GM18870 (cell line): ENCODE data around the gene STX18.

Experiments
- ATAC-seq: cut with Tn5 transposase; IDR thresholded peaks from one replicate; pipeline ENCODE4 v1.9.1; 2021; ENCODE audit warnings: moderate library complexity; ENCODE audit not compliant: unreplicated experiment

STX18 gene

DNA sequence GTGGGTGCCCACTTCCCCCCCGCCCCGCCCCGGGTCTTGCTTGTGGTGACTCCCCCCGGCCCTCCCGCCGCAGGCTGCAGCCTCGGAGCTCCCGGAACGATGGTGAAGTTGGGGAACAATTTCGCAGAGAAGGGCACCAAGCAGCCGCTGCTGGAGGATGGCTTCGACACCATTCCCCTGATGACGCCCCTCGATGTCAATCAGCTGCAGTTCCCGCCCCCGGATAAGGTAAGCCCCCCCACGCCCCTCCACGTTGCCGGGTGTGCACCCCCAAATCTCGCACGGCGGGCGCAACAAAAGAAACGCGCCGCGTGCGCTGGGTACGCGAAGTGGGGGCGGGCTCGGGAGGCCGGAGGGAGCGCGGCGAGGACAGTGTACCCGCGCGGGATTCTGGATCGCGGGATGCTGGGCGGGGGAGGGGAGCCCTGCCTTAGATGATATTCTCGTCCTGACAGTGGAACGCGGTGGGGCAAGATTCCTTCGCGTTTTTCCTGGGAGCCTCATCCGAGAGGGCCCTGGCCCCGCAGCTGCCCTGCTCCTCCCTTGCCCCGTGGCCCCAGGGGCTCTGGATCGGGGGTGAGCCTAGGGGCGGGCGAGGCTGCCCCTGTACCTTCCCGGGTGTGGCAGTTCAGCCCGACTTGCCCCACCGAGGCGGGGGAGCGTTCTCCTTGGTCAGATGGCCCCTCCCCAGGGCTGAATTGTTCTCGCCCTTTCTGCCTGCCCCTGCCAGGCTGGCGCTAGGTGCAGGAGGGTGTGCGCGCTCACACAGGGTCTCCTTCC is 154.1 kb downstream of the STX18 start:
- ATAC-seq = no peak

DNA sequence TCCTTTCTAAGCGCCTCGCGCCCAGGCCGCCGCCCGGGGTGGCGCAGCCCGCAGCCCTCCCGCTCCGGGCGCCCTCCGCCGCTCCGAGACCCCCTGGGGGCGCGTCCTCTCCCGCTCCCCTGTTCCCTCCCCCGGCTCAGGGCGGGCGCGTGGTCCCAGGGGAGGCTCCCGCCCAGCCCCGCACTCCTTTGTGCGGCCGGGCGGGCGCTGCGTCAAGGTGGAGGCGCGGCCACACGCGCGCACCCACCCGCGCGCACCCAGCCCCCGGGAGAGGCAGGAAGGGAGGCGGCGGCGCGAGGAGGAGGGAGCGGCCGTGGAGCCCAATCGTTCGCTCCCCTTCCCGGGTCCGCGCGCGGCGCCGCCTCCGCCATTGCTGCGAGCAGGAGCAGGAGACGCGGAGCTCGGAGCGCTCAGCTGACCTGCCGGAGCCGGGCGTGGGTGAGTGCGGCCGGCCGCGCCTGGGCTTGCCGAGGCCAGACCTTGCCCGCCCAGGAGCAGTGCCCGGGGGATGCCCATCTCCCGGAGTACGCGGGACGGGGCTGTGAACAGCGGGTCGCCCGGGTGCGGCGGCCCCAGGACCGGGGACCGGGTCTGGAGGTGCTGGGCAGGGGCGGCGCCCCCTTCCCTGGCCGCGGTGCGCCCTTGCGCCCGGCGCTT is 155.0 kb downstream of the STX18 start, which contains the start of gene NSG1:
TSS of gene NSG1 (plus strand) at position 367 of the 657 bp plus-strand sequence. CDS start 528 bp downstream, outside the sequence.
- ATAC-seq = no peak

DNA sequence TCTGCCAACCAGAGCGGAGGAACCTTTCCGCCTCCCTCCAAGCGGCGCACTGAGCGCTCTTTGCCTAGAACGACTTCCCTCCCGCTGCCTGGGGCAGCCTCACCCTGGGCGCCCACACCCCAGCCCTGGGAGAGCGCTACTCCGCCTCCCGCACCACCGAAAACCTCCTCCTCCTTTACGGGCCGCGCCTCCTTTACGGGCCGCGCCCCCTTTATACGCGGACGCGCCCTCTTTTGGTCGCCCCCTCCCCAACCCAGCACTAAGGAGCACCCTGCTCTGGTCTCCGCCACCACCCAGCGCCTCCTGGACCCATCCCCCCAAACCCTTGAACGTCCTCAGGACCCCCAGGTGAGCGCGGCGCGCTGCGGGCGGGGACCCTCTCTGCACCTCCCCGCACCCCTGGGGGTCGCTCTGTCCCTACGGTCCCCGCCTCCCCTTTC is 155.5 kb downstream of the STX18 start:
- ATAC-seq = no peak

DNA sequence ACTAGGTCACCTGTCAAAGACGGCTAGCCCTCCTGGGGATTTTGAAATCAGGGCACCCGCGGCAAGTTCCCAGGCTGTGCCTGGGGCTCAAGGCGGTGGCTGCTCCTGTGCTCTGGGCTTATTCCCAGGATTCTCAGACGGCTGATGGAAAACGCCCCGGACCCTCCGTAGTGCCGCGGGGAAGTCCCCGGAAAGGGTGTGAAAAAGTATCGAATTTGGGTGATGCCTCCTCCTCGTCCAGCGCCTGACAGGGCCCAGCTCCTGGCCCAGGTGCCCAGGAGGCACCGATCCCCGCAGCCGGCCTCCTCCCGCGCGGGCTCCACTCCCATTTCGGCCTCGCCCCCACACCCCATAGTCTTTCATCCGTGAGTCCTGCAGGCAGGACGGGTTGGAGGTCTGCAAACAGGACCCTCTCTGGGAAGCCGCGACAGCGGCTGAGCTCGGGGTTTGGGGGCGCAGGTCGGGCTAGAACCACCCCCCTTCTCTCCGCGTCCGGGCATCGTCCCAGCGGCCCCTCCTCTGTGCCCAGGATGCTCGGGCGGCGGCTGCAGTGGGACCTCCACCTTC is 156.0 kb downstream of the STX18 start:
- no peak for ATAC-seq

DNA sequence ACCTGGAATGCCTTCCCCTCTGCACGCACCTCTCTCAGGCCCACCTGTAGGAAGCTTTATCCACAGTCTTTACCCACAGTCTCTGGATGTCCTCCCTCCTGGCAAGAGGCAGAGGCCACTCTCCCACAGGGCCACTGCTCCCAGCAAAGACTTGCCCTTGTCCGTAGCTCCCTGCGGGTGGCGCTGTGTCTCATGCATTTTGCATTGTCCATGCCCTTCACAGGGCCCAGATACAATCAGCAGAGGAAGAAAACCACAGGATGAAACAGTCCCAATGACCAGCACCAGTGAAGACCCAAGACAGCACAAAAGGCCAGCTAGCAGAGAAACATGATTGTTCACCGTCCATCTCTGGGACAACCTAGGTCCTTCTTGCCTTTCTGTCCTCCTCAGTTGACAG is 157.0 kb downstream of the STX18 start:
- no peak for ATAC-seq

DNA sequence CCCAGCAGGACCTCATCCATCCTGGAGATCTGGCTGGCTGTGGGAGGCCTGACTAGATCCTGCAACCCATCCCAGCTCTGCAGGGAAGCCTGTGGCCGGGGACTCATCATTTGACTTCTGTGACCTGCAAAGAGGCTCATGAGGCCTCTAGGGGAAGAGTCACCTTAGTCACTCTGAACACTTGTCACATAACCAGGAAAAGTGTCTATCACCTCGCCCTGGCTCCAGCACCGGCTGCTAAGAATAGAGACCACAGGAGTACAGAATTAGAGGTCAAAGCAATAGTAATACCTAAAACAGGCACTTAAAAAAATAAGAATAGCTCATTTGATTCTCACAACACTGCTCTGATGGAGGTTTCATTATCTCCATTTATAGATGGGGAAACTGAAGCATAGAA is 158.8 kb downstream of the STX18 start:
- no peak for ATAC-seq

DNA sequence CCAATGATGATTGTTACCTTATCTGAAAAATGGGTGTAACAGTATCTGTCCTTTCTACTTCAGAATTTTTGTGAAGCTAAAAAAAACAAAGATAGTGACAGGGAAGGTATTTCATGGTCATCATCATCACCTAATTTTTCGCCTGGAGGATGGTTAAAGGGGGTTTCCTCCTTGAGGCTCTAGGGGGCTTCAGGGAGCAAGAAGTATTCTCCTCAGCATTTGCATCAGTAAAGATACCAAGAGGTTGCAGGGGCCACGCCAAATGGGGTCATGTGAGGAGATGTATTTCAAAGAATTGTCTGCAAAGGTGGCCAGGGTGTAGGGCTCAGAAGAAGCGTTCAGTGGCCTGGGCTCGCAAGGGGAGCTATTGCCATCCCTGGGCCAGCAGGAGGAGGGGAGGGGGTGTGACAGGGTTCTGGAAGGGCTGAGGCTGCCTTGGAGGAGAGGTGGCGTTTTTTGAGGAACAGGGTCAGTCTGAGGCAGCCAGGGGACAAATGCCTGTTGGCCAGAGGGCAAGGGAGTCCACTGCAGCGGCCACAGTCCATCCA is 162.2 kb downstream of the STX18 start:
- no peak for ATAC-seq

DNA sequence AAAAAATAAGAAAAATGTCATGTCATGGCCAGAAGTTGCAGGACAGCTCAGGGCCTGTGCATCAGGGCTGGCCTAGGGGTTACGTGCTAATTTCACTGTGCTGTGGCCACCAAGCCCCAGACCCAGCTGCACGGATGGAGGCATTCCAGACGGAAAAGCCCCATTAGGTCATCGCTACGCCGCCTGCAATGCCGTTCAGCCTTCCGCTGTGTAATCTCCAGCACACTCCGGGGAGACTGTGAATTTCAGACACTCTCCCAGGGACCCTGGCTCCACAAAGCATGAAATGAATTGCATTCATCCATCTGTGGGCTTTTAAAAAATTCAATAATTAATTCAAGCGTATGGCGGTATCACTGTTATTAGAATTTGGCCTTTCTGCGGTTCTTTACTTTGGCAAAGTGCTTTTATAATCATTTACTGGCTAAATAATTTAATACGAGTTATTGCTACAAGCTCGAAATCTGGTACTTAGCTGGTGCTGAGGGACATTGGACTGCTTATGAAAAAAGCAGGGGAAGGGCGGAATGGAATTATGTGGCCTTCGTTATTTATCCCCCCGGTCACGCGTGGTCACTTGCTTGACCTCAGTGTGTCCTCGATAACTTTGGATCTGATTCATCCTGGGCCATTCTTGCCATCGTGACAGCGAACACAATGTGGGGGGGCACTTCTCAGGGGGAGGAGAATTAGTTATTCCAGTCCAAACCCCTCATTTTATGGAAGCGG is 164.0 kb downstream of the STX18 start:
- no peak for ATAC-seq

DNA sequence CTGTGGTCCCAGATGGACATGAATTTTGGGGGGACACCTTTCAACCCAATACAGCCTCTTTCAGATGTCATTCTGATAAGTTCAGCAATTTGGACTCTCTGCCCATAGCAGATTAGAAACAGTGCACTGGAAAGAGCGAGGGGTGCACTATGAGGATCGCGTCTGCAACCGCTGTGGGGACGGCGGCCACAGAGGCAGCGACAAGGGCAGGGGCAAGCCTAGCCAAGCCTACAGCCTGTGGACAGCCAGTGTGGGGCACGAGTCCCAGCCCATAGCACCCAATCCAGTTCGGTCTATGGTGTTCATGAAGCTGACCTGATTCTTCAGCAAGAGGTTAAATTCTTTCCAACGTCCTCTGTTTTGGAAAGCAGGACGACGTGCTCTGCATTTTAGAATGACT is 164.7 kb downstream of the STX18 start:
- no peak for ATAC-seq

DNA sequence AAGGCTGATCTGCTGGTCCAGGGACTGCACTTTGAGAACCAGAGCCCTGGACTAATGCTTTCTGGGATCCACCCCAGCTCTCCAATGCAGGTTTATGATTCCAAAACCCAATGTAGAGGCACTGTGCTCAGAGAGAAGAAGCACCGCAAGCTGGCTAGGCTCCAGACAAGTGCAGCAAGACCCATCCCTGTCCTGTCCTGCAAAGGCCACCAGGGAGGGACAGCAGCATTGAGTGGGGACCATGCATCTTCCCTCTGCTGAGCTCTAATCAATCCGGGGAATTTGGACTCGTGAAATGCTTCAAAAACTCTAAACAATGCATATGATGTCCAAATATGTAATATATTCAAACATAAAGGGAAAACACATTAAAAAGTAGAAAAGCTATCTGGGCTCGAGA is 165.8 kb downstream of the STX18 start:
- ATAC-seq = no peak

DNA sequence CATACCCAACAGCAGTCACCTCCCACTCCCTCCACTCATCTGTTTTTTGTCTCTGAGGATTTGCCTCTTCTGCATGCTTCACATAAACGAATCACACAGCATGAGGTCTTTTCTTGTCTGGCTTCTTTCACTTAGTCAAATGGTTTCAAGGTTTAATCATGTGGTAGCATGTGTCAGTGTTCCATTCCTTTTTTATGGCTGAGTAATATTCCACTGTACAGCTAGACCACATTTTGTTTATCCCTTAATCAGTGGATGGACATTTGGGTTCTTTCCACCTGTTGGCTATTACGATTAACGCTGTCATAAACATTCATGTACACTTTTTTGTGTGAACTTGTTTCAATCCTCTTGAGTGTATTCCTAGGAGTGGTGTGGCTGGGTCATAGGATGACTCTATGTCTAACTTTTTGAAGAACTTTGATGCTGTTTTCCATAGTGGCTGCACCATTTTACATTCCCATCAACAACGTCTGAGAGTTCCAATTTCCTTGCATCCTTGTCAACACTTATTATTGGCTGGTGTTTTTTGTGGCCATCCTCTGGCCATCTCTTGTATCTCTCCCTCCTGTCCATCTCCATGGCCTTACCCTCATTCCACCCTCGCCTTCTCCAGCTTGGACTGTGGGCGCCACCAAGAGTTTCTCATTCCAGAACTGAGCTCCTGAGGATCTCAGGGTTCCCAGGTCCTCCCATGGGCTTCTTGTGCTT is 167.3 kb downstream of the STX18 start:
- no peak for ATAC-seq
